GM23338 (cell line): Measurements from ENCODE around the gene SEPTIN3.

Source experiments
- EZH2 ChIP-seq: fragments of 200-600 bp; sonication (generic); IDR thresholded peaks from one replicate; pipeline ENCODE4 v1.8.0; 2017; ENCODE audit warnings: antibody characterized with exemption, mild to moderate bottlenecking, low read depth; ENCODE audit not compliant: unreplicated experiment
- EZH2phosphoT487 ChIP-seq: fragments of 200-600 bp; sonication (generic); IDR thresholded peaks from one replicate; pipeline ENCODE4 v1.8.1; 2018; ENCODE audit warnings: antibody characterized with exemption; ENCODE audit not compliant: unreplicated experiment
- NANOG ChIP-seq: IDR thresholded peaks from 2 replicates; pipeline ENCODE4 v1.6.1; 2016; ENCODE audit warnings: antibody characterized with exemption, borderline replicate concordance
- POLR2AphosphoS5 ChIP-seq: IDR thresholded peaks from 2 replicates; pipeline ENCODE4 v1.6.1; 2016; ENCODE audit warnings: antibody characterized with exemption, low read depth
- TF ChIP-seq, protein P1 (sequence below), 2 experiments: fragments of 200-600 bp in 1 of 2; sonication (generic) in 1 of 2; conservative IDR thresholded peaks; 2 replicates each; pipeline versions ENCODE4 v1.5.1 to v1.6.1; 2016 to 2017; ENCODE audit warnings: antibody characterized with exemption in 2 of 2, low read depth in 2 of 2, mild to moderate bottlenecking in 2 of 2, moderate library complexity in 1 of 2
- TF ChIP-seq, protein P2 (sequence below): IDR thresholded peaks from one replicate; pipeline ENCODE4 v1.6.1; 2018; ENCODE audit warnings: antibody characterized with exemption; ENCODE audit not compliant: unreplicated experiment

DNA sequence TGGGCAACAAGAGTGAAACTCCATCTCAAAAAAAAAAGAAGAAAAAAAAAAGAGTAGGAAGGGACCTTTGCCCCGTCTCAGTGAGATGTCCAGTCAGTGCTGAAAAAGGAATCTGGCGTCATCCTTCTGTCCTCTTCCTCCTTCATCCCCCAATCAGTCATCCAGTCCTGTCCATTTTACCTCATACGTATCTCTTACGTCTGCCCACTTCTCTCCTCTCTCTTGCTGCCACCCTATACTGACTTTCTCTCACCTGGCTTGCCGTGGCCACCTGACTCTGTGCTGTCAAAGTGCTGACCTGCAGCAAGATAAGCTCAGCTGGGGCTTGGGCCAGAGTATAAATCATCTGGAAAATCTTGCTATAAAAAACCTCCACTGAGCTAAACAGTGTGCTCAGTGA lies 13.6 kb downstream of the SEPTIN3 start:
- TF ChIP-seq POLR2AphosphoS5 (no peak), EZH2phosphoT487 (no peak), EZH2 (no peak), NANOG (no peak)
- TF ChIP-seq, protein P1, sequence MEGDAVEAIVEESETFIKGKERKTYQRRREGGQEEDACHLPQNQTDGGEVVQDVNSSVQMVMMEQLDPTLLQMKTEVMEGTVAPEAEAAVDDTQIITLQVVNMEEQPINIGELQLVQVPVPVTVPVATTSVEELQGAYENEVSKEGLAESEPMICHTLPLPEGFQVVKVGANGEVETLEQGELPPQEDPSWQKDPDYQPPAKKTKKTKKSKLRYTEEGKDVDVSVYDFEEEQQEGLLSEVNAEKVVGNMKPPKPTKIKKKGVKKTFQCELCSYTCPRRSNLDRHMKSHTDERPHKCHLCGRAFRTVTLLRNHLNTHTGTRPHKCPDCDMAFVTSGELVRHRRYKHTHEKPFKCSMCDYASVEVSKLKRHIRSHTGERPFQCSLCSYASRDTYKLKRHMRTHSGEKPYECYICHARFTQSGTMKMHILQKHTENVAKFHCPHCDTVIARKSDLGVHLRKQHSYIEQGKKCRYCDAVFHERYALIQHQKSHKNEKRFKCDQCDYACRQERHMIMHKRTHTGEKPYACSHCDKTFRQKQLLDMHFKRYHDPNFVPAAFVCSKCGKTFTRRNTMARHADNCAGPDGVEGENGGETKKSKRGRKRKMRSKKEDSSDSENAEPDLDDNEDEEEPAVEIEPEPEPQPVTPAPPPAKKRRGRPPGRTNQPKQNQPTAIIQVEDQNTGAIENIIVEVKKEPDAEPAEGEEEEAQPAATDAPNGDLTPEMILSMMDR (conservative IDR thresholded peaks at IDR 0.05; ENCODE audit: low read depth in 2 of 2), result no peak
- TF ChIP-seq, protein P2, sequence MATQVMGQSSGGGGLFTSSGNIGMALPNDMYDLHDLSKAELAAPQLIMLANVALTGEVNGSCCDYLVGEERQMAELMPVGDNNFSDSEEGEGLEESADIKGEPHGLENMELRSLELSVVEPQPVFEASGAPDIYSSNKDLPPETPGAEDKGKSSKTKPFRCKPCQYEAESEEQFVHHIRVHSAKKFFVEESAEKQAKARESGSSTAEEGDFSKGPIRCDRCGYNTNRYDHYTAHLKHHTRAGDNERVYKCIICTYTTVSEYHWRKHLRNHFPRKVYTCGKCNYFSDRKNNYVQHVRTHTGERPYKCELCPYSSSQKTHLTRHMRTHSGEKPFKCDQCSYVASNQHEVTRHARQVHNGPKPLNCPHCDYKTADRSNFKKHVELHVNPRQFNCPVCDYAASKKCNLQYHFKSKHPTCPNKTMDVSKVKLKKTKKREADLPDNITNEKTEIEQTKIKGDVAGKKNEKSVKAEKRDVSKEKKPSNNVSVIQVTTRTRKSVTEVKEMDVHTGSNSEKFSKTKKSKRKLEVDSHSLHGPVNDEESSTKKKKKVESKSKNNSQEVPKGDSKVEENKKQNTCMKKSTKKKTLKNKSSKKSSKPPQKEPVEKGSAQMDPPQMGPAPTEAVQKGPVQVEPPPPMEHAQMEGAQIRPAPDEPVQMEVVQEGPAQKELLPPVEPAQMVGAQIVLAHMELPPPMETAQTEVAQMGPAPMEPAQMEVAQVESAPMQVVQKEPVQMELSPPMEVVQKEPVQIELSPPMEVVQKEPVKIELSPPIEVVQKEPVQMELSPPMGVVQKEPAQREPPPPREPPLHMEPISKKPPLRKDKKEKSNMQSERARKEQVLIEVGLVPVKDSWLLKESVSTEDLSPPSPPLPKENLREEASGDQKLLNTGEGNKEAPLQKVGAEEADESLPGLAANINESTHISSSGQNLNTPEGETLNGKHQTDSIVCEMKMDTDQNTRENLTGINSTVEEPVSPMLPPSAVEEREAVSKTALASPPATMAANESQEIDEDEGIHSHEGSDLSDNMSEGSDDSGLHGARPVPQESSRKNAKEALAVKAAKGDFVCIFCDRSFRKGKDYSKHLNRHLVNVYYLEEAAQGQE, result no peak
